H1 (cell line): Measurements from ENCODE around the gene DCAF17. TPM values are rescaled to one million over a fixed set of nuclear protein-coding genes. Genes with fewer than 3 reads are reported as not detected.
A peak's percentile ranks its signal among the peaks of the same experiment; 100 is the strongest.

ENCODE experiments used
- CHD7 ChIP-seq: fragments of 300-600 bp; sonication (generic); IDR thresholded peaks from 2 replicates; pipeline ENCODE4 v1.7.1; 2012; ENCODE audit warnings: low read length, moderate library complexity, mild to moderate bottlenecking, inconsistent platforms; ENCODE audit not compliant: insufficient replicate concordance
- polyA plus RNA-seq, 7 experiments: library from polyadenylated mRNA; depleted of rRNA in 3 of 7; stranded (reverse) in 5 of 7; unstranded in 2 of 7; fragments of >200 nt in 5 of 7; fragments of 200-250 nt in 2 of 7; gene quantifications; 1 replicate in 5 of 7; 2 replicates in 1 of 7; 4 replicates in 1 of 7; pipeline versions ENCODE4 v1.2.1 to v1.2.3, GENCODE V29; 2011 to 2013; ENCODE audit warnings: missing spikeins in 2 of 7, mixed read lengths in 2 of 7
- total RNA-seq: library from RNA; stranded (reverse); fragmentation: NEBNext Ultra II Directional; extraction: Animal tissue kit (Norgen Biotek cat#: 25700); gene quantifications from 2 replicates; pipeline ENCODE4 v1.2.1, GENCODE V29; 2021

DCAF17 gene
- total and polyA plus RNA-seq, 2 of the 8 experiments (the other 6 are each of a cell fraction or from before 2014, with no cell fraction given): 10.7 to 30.0 TPM

GRCh38 chr2:171491292-171491691 lies 57.3 kb downstream of the DCAF17 start (continued):
- TF ChIP-seq CHD7: peak; percentile 56
- TF ChIP-seq, all 59 proteins: peak for 3
